Measurements from ENCODE around the gene RASGRP3. TPM values are rescaled to one million over a fixed set of nuclear protein-coding genes. Genes with fewer than 3 reads are reported as not detected.

The RASGRP3 gene
- total RNA-seq, 2 experiments from 2014 or later = 15.2 to 22.9 TPM

DNA sequence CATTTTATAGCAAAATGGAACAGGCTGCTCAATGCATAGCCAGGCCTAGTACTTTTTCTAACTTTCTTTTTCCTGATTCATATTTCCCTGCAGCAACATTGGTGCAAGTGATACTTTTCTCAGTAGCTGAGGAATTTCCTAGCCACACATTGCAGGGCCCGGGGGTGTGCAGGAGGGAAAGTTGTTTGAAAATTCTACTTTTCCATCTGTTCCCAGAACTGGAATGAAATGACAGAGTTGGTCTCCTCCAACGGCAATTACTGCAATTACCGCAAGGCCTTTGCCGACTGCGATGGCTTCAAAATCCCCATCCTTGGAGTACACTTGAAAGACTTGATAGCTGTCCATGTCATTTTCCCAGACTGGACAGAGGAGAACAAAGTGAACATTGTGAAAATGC is 50.5 kb downstream of the RASGRP3 start:
- Mint-ChIP-seq H3K4me1 (peaks cover 12% of the 10 kb centered on the region), H3K4me3 (no peak overlapping the region), H3K27ac (no peak overlapping the region), H3K9me3 (ENCODE audit: low read depth) (no peaks in the 10 kb centered on the region), H3K36me3 (peaks cover 46% of the 10 kb centered on the region), H3K27me3 (no peaks in the 10 kb centered on the region)
- DNase-seq = no peak
- no peak for ATAC-seq
- CTCF ChIA-PET = no interaction called here

DNA sequence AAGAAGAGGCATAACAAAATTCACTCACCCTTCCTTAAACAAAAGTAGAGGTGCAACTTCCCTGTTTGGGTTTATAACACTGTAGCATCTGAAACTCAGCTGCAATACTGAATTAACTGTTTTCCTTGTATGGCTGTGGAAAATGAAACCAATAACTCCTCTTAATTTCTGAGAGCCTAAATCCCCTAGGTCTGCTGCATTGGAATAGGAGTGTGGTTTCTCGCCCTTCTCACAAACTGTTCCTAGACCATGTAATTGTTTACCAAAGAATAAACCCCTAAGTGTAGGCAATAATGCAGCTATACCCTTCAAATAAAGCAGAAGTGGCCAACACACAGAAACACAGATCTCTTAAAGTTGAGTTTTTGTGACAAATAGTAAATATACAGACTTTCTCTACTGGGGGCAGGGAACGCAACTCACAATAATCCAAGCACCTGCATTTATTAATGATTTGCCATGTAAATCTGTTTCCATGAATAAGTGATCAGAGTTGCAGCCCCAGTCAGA is 52.0 kb downstream of the RASGRP3 start:
- CTCF ChIA-PET = no interaction called here
- Mint-ChIP-seq H3K4me3 (no peak overlapping the region), H3K36me3 (peaks cover 41% of the 10 kb centered on the region), H3K27ac (no peak overlapping the region), H3K9me3 (ENCODE audit: low read depth) (no peaks in the 10 kb centered on the region), H3K27me3 (no peaks in the 10 kb centered on the region), H3K4me1 (peaks cover 12% of the 10 kb centered on the region)
- ATAC-seq (no peak), DNase-seq (no peak)

DNA sequence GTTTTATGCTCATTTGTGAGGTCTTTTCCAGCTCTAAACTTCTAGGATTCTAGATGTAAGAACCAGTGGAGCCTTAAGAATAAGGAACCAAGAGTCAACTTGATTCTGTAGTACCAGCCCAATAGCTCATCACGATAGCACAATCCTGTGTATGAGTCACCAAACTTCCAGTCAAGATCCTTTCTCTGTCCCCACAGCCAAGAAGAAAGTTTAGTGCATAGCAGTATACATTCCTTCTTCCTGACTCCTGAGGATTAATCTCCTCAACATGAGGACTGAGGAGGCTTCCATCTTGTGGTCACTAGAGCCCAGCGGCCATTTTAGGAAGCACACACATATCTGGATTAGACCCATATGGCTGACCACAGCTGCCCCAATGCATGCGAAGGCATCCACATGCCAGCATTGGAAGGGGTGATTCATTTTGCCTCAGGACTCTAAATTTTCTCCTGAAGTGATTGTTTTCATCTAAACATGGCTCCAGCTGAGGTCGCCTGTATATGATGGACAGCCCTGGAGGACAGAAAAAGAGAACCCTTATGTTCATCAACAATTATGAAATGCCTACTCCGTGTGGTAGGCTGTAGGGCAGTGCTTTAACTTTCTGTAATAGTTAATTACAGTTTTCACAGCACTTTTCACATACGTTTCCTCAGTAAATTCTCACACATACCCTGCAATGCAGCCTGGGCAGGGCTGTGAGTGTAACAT is 53.5 kb downstream of the RASGRP3 start:
- CTCF ChIA-PET = no interaction called here
- Mint-ChIP-seq H3K27me3 (no peaks in the 10 kb centered on the region), H3K36me3 (peaks cover 37% of the 10 kb centered on the region), H3K4me3 (no peak overlapping the region), H3K4me1 (peaks cover 12% of the 10 kb centered on the region), H3K27ac (no peak overlapping the region), H3K9me3 (ENCODE audit: low read depth) (no peaks in the 10 kb centered on the region)
- DNase-seq = no peak
- ATAC-seq = no peak

DNA sequence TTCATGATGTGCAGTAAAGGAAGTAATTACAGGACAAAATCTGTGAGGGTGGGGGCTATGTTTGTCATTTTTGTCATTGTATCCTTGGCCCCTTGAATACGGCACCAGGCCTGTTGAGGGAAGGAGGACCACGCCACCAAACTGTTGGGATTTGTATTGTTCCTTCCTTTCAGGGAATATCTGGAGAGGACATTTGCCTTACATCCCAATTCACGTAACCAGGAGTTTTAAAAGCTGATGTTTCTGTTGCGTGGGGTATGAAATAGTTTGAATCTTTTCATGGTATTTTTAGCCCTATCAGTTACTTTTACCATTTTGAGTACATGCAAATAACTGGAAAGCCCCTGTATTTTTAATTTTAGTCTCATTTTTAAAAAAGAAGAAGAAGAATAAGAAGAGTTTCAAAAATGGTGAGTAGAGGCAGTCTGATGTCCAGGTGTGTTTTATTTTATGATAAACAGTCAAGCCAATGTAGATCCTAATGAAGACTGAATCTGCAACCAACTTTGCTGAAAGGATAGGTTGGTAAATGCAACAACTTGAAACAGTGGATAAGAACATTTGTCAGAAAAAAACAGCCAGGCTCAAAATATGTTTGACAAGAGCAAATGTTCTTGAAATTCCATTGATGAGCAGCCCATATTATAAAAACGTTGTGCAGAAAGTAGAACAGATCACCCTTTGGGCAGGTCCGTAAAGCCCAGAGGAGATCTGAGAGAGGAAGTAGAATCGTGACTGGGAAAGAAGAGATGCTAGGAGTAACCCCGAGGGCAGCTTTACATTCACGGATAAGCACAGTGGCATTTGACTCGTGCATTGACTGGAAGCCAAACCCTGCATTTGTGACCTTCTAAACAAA is 54.5 kb downstream of the RASGRP3 start:
- Mint-ChIP-seq H3K9me3 (ENCODE audit: low read depth) (no peaks in the 10 kb centered on the region), H3K36me3 (peaks cover 40% of the 10 kb centered on the region), H3K4me3 (no peak overlapping the region), H3K27me3 (no peaks in the 10 kb centered on the region), H3K27ac (no peak overlapping the region), H3K4me1 (peaks cover 11% of the 10 kb centered on the region)
- ATAC-seq (no peak), DNase-seq (no peak)
- CTCF ChIA-PET = no interaction called here

DNA sequence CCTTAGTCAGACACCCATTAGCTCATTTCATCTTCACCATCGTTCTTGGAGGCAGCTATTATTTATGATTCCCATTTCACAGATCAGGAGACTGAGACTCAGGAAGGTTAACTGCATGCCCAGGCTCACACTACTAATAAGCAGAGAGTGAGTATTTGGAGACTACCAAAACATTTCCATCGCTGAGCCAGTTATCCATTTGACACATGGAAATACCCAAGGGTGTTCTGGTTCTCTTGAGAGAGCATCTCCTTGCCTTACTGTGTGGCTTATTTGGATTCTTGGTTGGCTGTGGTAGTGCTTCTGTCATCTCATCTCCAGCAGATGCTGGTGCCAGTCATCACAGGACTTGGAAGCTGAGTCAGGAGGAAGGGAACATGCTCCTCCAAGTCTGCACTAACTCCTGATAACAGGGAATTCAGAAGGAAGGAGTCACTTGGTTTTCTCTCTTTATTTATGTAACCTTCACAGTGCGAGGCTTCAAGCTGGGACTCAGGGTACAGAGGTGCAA is 55.2 kb downstream of the RASGRP3 start:
- Mint-ChIP-seq H3K4me1 (peaks cover 4% of the 10 kb centered on the region), H3K36me3 (peaks cover 36% of the 10 kb centered on the region), H3K4me3 (no peak overlapping the region), H3K27ac (no peak overlapping the region), H3K27me3 (no peaks in the 10 kb centered on the region), H3K9me3 (ENCODE audit: low read depth) (no peaks in the 10 kb centered on the region)
- no peak for DNase-seq
- ATAC-seq = no peak
- CTCF ChIA-PET = no interaction called here

DNA sequence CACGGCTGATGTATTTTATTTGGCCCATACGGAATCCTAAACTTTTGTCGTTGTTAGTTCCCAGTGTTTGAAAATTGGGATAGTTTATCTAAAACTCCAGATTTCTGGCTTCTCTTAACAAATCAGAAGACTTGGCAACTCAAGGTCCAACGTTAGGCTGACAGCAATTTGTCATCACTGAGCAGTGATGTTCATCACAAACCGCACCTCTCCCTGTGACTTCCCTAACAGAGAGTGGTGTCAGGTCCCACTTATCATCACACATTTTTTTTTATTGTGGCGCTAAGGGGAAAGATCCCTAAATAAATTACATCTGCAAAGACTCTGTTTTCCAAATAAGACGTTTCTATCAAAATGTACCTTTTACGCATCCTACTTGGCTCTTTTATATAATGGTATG is 55.7 kb downstream of the RASGRP3 start:
- no peak for ATAC-seq
- H3K4me3 Mint-ChIP-seq = no peak overlapping the region
- DNase-seq = no peak
- H3K27me3 Mint-ChIP-seq = no peaks in the 10 kb centered on the region
- no peak overlapping the region for H3K27ac Mint-ChIP-seq
- H3K36me3 Mint-ChIP-seq = peaks cover 35% of the 10 kb centered on the region
- no peaks in the 10 kb centered on the region for H3K9me3 Mint-ChIP-seq (ENCODE audit: low read depth)
- CTCF ChIA-PET = no interaction called here
- peaks cover 2% of the 10 kb centered on the region for H3K4me1 Mint-ChIP-seq

DNA sequence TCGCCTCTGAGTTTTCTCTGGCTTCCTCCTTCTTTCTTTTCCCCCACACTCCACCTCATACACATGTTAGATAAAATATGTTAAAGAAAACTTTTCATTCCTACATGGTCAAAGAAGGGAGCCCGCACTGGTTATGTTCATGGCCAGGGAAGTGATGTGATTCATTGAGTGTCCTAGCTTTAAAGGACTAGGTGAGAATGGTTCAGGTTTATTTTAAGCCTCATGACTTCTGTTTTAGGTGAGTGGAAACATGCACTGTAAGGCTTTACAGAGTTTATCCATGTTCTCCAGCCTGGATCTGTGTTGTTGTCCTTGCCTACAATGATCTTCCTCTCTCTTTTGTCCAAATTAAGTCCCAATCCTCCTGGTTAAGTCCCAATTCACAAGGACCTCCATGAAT is 56.5 kb downstream of the RASGRP3 start:
- Mint-ChIP-seq H3K4me1 (peaks cover 2% of the 10 kb centered on the region), H3K4me3 (no peak overlapping the region), H3K9me3 (ENCODE audit: low read depth) (no peaks in the 10 kb centered on the region), H3K27me3 (no peaks in the 10 kb centered on the region), H3K36me3 (peaks cover 28% of the 10 kb centered on the region), H3K27ac (no peak overlapping the region)
- CTCF ChIA-PET = no interaction called here
- no peak for ATAC-seq
- DNase-seq = no peak

DNA sequence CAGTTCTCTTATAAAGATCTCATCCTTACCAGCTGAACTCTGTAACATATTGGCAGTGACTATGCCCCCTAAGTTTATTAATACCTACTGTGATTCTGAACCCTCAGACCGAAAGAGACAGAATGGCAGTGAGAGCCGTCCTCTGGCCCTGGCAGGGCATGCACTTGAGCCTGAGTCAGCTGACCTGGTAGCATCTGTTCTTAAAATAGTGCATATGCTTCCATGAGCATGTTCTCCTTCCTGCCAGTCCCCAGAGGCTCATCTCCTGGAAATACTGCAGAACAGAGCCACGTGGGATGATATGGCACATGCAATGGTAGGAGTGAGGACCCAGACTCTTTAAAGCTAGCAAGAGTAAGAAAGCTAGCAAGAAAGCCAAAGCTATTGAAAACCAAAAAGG is 59.0 kb downstream of the RASGRP3 start:
- Mint-ChIP-seq H3K4me3 (no peak overlapping the region), H3K9me3 (ENCODE audit: low read depth) (no peaks in the 10 kb centered on the region), H3K27me3 (no peaks in the 10 kb centered on the region), H3K4me1 (no peaks in the 10 kb centered on the region), H3K27ac (no peak overlapping the region), H3K36me3 (peaks cover 24% of the 10 kb centered on the region)
- CTCF ChIA-PET = no interaction called here
- no peak for DNase-seq
- no peak for ATAC-seq

DNA sequence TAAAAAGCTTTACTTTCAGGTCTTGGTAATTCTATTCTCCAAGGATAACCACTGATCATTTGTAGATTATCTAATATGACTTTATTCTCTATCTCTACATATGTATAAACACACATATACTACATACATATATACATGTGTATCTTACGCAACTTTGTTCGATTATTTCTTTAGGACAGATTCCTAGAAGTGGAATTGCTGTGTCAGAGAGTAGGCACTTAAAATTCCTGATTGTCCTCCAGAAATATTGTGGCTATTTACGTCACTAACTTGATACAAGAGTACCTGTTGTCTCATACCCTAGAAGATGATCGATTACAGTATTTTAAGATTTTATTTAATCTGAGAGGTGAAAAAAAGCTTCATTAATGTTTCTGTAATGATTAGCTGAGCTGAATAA is 64.8 kb downstream of the RASGRP3 start:
- CTCF ChIA-PET = interaction anchor here (1.3 kb wide), 1 partner anchor 65 kb away, joined by 3 read pairs; no protein-coding TSS in a partner anchor
- DNase-seq (no peak), ATAC-seq (no peak)
- no peaks in the 10 kb centered on the region for H3K27me3 Mint-ChIP-seq
- H3K4me3 Mint-ChIP-seq = no peak overlapping the region
- no peaks in the 10 kb centered on the region for H3K9me3 Mint-ChIP-seq (ENCODE audit: low read depth)
- H3K36me3 Mint-ChIP-seq = peaks cover 24% of the 10 kb centered on the region
- H3K27ac Mint-ChIP-seq = no peak overlapping the region
- no peaks in the 10 kb centered on the region for H3K4me1 Mint-ChIP-seq

DNA sequence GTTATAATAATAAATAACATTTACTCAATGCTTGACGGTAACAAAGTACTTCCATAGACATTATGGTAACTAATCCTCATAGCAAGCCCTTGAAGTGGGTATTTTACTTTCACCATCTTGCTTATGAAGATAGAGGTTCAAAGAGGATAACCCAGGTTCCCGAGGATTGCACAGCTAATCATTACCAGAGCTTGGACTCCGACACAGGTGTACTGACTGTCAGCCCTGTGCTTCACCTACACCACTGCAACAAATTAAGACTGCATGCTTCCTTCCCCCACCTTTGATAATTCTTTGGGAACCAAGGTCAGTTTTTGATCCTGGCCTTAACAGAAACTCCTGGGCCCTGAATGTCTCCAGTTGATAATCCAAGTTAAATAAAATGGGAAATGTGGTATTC is 73.8 kb downstream of the RASGRP3 start:
- no peak overlapping the region for H3K27ac Mint-ChIP-seq
- CTCF ChIA-PET = no interaction called here
- H3K4me3 Mint-ChIP-seq = no peak overlapping the region
- H3K9me3 Mint-ChIP-seq (ENCODE audit: low read depth) = no peaks in the 10 kb centered on the region
- no peaks in the 10 kb centered on the region for H3K27me3 Mint-ChIP-seq
- ATAC-seq (no peak), DNase-seq (no peak)
- peaks cover 18% of the 10 kb centered on the region for H3K36me3 Mint-ChIP-seq
- H3K4me1 Mint-ChIP-seq = peaks cover 5% of the 10 kb centered on the region

DNA sequence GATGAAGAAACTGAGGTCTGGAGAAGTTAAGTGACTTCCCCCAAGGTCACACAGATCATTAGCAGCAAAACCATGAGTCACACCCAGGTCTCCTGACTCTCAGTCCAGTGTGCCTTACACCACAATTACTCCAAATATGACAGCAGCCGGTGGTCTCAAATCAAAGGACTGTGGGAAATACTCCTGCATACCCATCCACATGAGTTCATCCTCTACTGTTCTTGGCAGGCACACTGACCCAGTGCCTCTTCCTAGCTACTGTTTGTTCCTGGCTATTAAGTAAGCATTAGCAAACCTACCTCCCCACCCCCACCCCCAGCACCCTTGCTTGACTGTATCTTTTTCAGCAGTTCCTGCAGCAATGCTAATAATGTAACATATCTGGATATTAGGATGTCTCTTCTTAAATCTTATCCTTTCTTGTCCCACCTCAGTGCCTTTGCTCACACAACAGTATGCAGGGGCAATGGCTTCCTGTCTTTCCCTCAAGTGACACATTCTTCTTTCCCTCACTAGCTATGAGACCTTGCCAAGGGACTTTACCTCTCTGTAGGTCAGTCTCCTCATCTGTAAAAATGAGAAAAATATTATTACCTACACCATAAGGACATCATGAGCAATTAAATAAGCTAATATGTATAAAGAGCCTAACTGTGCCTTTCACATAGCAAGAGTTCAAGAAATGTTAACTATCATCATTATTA is 76.5 kb downstream of the RASGRP3 start:
- Mint-ChIP-seq H3K4me3 (no peak overlapping the region), H3K36me3 (peaks cover 10% of the 10 kb centered on the region), H3K4me1 (peaks cover 5% of the 10 kb centered on the region), H3K27me3 (no peaks in the 10 kb centered on the region), H3K9me3 (ENCODE audit: low read depth) (no peaks in the 10 kb centered on the region), H3K27ac (no peak overlapping the region)
- no peak for ATAC-seq
- CTCF ChIA-PET = no interaction called here
- DNase-seq = no peak

DNA sequence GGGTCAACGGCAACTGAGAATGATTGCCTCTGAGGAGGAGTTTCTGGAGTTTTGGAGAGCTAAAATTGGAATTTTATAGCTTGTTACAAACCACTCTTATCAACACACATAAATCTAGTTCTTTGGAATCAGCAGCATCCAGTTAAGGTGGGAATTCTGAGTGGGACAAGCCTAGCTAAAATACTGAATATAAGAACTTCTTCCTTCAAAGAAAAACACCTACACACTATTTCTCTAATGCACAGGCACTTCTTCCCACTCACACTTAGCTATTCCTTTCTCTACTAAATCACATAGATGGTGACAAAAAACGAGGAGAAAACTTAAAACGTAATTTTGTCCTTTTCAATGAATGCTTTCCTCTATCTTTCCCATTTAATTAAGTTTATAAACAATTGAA is 79.2 kb downstream of the RASGRP3 start:
- Mint-ChIP-seq H3K4me1 (peaks cover 7% of the 10 kb centered on the region), H3K9me3 (ENCODE audit: low read depth) (no peaks in the 10 kb centered on the region), H3K27ac (no peak overlapping the region), H3K4me3 (no peak overlapping the region), H3K27me3 (no peaks in the 10 kb centered on the region), H3K36me3 (peaks cover 18% of the 10 kb centered on the region)
- CTCF ChIA-PET = interaction anchor here (1.3 kb wide), 1 partner anchor 8 kb away, joined by 4 read pairs; no protein-coding TSS in a partner anchor
- no peak for ATAC-seq
- DNase-seq = no peak

DNA sequence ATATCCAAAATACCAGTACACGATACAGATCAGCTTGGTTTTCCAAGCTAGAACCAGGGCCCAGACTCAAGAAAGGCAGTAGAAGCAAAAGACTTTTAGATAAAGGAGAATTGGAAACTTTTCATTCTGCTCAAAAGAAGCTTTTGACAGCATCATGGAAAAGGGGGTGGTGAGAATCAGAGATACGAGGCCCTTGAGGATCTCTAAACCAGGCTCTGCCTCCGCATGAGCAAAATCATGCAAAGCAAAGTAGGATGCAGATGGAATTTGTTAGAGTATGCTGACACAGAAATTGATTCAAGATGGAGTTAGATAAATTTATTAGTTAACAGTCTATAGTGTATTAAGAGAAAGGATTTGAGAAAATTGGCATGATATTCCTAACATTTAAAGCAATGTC is 82.9 kb downstream of the RASGRP3 start:
- H3K27me3 Mint-ChIP-seq = no peaks in the 10 kb centered on the region
- CTCF ChIA-PET = no interaction called here
- no peak overlapping the region for H3K27ac Mint-ChIP-seq
- H3K36me3 Mint-ChIP-seq = peaks cover 29% of the 10 kb centered on the region
- peaks cover 7% of the 10 kb centered on the region for H3K4me1 Mint-ChIP-seq
- H3K9me3 Mint-ChIP-seq (ENCODE audit: low read depth) = no peaks in the 10 kb centered on the region
- H3K4me3 Mint-ChIP-seq = no peak overlapping the region
- no peak for DNase-seq
- no peak for ATAC-seq

All from activated CD8-positive, alpha-beta memory T cell treated with anti-CD3 and anti-CD28 coated beads, Interleukin-2, amount 10 ng/mL, durations not matched to agents 7 days and 5 days (primary cell).